ENCODE measurements around the gene INSYN2B.

INSYN2B gene

GRCh38 chr5:169889572-169889971 is 90.7 kb downstream of the INSYN2B start:
- no peak for DNase-seq (ENCODE audit: low read depth)

- no peak for DNase-seq (ENCODE audit: low read depth)
Observed at GRCh38 chr5:169886677-169887076, 93.6 kb downstream of the INSYN2B start.

DNA sequence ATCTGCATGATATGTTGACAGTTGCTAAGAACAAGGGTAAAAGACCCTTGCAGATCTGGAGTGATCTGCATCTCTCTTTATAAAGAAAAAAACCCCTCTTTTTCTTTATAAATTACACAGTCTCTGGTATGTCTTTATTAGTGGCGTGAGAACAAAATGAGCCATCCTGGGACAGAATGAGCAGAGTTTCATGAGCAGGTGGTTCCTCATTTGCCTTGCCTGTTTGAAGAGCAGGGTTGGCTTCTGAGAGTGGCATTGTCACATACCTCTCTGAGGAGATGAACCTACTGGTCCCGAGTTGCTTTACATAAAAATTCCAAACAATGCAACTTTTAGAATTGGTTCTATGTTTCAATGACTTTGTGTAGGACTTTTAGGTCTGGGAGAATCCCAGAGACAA is 94.3 kb downstream of the INSYN2B start:
- no peak for DNase-seq (ENCODE audit: low read depth)

GRCh38 chr5:169881702-169882303 is 98.5 kb downstream of the INSYN2B start:
- DNase-seq (ENCODE audit: low read depth): no peak

DNA sequence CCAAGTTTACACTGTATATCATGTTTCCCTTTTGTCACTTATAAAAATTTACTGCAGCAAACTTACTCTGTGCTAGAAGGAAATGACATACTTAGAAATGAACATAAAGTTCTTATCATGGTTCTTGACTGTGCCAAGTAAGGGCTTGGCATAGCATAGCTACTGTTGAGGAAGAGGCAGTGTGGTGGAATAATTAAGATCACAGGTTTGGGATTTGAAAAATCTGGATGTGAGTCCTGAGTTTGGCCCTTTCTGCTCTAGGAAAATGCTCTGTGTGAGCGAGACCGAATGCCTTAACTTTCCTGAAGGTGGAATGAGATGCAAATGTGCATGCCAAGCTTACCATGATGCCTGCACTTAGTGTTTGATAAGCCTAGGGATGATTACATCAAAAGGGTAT is 99.5 kb downstream of the INSYN2B start:
- DNase-seq (ENCODE audit: low read depth): no peak

- DNase-seq (ENCODE audit: low read depth): no peak
Observed at GRCh38 chr5:169880012-169880663, 100.2 kb downstream of the INSYN2B start.

- DNase-seq (ENCODE audit: low read depth): no peak
Observed at GRCh38 chr5:169876386-169876785, 103.9 kb downstream of the INSYN2B start.

DNA sequence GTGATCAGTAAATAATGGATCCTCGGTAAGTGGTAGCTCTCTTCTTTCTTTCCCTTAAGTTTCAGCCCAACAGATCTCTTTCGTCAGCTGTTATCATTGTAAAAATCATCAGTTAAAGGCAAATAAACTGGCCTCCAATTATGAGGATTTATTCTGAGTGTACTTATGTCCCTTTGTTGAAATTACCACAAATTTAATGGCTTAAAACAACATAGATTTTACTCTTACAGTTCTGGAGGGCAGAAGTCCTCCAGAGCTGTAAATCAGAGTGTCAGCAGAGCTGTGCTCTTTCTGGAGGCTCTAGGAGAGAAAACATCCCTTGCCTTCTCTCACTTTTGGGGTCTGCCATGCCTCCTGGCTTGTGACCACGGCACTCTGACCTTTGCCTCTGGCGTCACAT is 104.6 kb downstream of the INSYN2B start:
- no peak for DNase-seq (ENCODE audit: low read depth)

GRCh38 chr5:169875091-169875728 is 105.1 kb downstream of the INSYN2B start:
- DNase-seq (ENCODE audit: low read depth): no peak

DNA sequence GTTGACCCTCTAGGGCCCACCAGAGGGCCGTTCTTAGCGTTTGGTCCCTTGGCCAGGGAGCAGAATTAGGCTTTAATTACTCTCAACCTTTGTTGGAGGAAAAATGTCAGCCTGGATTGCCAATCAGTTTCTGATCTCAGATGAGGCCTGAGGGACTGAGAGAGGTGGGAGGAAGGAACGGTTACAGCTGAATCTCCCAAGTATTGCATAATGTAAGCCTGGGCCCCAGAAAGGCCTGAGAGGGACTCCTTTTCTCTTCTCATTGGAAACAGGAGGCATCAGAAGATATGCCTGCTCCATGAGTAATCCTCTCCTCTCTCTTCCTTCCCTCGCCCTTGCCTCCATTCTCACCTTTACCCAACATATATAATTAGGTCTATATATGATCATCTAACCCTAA is 105.7 kb downstream of the INSYN2B start:
- no peak for DNase-seq (ENCODE audit: low read depth)

- DNase-seq (ENCODE audit: low read depth): no peak
Observed at GRCh38 chr5:169873642-169874041, 106.7 kb downstream of the INSYN2B start.

DNA sequence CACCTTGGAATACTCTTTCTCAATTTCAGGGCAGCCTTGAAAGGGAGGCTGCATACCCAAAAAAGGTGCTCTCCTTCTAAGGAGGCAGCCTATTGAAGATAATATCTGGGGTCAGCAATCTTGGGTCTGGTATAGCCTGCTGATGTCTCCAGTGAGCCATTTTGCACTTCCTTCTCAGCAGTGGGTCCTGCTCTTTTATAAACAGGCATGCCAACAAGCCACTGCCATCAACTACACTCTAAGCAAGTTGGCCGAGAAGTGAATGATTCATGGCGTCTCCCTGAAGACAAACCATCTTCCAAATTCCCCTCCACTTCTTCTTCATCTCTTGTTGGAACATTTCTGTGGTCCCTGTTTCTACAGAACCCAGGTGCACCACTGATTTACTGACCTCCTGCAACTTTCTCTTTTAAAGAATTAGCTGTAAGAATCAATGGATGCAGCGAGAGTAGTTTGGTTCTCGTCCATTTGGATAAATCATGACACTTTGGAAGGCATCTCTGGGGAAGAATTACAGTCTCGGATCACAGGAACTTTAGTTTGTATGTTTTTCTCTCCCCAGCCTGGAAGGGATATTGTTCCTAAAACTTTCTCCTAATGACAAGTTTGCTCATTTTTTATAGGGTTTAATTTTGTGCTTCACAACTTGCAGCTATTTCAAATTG is 108.3 kb downstream of the INSYN2B start:
- no peak for DNase-seq (ENCODE audit: low read depth)

DNA sequence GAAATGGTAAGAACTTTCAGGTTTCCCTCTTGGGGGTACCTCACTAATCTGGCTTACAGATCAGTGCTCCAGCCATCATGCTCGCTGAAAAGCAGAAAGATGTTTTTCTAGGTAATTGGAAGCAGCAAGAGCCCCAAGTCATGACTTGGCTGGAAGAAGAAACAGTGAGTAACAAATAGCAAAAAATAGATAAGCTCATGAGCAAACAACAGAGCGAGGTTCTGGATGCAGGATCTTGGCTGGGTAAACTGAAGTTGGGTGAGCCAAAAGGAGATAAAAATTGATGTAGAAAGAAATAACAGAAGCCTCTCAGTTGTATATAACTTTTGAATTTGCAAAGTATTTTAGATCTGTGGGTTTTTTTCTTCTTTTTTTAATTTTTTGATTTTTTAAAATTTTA is 110.1 kb downstream of the INSYN2B start:
- no peak for DNase-seq (ENCODE audit: low read depth)

GRCh38 chr5:169869066-169869465 is 111.2 kb downstream of the INSYN2B start:
- DNase-seq (ENCODE audit: low read depth): no peak

DNA sequence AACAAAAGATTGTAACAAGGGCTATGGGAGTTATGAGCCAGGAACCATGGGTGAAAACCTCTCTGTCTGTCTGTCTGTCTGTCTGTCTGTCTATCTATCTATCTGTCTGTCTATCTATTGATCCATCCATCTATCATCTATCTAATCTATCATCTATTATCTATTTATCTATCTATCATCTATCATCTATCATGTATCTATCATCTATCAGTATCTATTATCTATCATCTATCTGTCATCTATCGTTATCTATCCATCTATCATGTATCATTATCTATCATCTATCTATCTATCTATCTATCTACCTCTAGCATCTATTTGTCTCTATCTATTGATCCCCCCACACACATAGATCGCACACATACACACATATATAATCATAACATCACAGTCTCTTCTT is 112.9 kb downstream of the INSYN2B start:
- no peak for DNase-seq (ENCODE audit: low read depth)

DNA sequence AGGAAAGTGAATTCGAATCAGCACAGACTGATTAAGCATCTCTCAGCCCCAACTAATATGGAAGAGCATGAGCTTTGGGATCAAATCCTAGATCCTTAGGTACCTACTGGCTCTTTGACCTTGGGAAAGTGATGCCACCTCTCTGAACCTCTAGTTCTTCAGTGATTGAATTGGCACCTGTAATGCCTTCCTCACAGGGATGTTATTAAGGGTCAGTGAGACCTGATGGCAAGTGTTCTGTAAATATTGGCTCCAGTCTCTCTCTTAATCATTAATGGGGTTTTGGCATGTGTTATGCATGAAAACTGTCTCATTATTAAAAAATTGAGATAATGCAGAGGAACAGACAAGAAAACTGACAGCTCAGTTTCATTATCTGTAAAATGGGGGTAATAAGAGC is 115.8 kb downstream of the INSYN2B start:
- DNase-seq (ENCODE audit: low read depth): no peak

- DNase-seq (ENCODE audit: low read depth): no peak
Observed at GRCh38 chr5:169862391-169862811, 117.9 kb downstream of the INSYN2B start.

DNA sequence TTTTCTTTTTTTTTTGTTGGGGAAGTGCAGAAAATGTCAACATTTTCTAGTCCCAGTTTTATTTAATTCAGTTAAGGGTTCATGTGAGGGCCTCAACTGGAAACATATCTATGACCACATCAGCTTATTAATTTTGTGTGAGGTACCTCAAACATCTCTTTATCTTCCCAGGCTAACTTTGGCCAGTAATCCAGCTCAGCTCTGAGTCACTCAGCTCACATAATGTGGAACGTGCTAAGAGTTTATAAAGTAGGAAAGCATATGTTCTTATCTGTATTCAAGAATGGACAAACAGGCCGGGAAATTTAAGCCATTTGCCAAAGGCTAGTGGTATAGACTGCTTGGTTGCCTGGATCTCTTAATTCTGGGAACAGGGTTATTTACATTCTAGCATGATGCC is 118.4 kb downstream of the INSYN2B start:
- no peak for DNase-seq (ENCODE audit: low read depth)

GRCh38 chr5:169861433-169861832 is 118.9 kb downstream of the INSYN2B start:
- no peak for DNase-seq (ENCODE audit: low read depth)

- no peak for DNase-seq (ENCODE audit: low read depth)
Observed at GRCh38 chr5:169860585-169860984, 119.7 kb downstream of the INSYN2B start.

GRCh38 chr5:169856571-169856970 is 123.7 kb downstream of the INSYN2B start:
- DNase-seq (ENCODE audit: low read depth): no peak

DNA sequence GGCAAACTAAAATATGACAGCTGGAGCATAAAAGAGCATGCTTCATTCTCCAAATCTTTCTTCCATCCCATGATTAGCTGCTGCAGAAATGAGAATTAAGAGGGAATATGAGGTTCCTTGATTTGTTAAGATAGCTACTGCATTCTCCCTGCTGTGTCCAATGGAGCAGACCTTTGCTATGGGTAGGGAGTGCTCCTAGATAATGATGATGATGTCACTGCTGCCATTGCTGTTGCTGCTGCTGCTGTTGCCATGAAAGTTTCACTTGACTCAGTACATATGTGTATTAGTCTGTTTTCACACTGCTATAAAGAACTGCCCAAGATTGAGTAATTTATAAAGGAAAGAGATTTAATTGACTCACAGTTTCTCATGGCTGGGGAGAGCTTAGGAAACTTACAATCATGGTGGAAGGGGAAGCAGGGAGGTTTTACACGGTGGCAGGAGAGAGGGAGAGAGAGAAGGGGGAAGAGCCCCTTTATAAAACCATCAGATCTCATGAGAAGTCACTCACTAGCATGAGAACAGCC is 128.9 kb downstream of the INSYN2B start:
- no peak for DNase-seq (ENCODE audit: low read depth)

- DNase-seq (ENCODE audit: low read depth): no peak
Observed at GRCh38 chr5:169850409-169850808, 129.9 kb downstream of the INSYN2B start.
